AG04449 (cell line): ENCODE measurements around the gene CDK15.

ENCODE experiments used
- CTCF ChIA-PET: fragments of 350-600 bp; formaldehyde crosslinking; extraction: SDS; loops from one replicate; lab custom pipeline; 2021; ENCODE audit warnings: antibody characterized with exemption; lab: Yijun Ruan, JAX
- POLR2A ChIA-PET: fragments of 400-600, 350-600 bp; formaldehyde crosslinking; extraction: SDS; loops from one replicate; lab custom pipeline; 2020; ENCODE audit warnings: antibody characterized with exemption, inconsistent platforms; lab: Yijun Ruan, JAX
- DNase-seq: peaks from one replicate; pipeline ENCODE4 v3.0.0-alpha.2; 2010; ENCODE audit warnings: low read depth, low spot score
- H3K4me3 ChIP-seq: 2 replicates; pipeline ENCODE4 v1.5.1; 2011; ENCODE audit warnings: low read depth, mild to moderate bottlenecking, control low read depth, low read length
- TF ChIP-seq, protein P1 (sequence below): IDR thresholded peaks from one replicate; pipeline ENCODE4 v1.5.1; 2011; ENCODE audit warnings: mild to moderate bottlenecking, moderate library complexity, low read length, control low read depth, inconsistent platforms; ENCODE audit not compliant: insufficient read depth; ENCODE audit errors: missing control alignments

Gene CDK15

DNA sequence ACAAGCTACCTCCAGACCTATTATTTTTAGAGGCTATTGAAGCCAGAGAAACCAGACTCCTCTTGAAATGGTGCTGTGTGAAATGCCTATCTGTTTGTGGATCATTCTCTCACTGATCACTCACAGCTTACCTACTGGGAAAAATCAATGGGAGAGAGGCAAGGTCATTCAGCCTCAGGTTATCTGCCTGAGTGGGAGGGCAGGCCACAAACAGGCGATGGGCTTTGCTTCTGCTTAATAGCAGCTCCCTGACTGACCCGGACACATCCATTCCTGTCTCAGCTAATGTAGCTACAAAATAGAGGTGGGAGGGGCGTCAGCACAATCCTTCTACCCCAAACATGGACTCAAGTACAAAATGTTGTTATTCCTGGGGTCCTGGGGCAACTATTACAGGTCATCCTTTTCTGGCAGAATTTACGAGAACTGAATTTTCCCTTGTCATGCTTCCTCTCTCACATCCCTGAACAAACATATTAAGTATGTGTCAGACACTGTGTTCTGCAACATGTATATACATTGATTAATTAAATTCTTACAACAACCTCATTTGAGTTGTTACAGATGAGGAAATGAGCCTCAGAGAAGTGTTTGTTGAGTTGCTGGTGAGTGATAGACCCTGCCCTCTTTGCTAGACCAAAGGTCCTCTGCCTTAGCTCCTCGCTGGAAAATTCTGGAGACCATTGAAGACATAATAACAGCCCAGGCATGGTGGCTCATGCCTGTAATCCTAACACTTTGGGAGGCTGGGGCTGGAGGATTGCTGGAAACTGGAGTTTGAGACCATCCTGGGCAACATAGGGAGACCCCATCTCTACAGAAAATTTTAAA lies 60.5 kb downstream of the CDK15 start:
- TF ChIP-seq, protein P1, sequence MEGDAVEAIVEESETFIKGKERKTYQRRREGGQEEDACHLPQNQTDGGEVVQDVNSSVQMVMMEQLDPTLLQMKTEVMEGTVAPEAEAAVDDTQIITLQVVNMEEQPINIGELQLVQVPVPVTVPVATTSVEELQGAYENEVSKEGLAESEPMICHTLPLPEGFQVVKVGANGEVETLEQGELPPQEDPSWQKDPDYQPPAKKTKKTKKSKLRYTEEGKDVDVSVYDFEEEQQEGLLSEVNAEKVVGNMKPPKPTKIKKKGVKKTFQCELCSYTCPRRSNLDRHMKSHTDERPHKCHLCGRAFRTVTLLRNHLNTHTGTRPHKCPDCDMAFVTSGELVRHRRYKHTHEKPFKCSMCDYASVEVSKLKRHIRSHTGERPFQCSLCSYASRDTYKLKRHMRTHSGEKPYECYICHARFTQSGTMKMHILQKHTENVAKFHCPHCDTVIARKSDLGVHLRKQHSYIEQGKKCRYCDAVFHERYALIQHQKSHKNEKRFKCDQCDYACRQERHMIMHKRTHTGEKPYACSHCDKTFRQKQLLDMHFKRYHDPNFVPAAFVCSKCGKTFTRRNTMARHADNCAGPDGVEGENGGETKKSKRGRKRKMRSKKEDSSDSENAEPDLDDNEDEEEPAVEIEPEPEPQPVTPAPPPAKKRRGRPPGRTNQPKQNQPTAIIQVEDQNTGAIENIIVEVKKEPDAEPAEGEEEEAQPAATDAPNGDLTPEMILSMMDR = no peak
- POLR2A ChIA-PET = interaction anchor here (0.7 to 1.2 kb wide), 2 partner anchors 13 to 371 kb away, joined by 3 to 4 read pairs; partner anchors contain the start of gene SUMO1
- H3K4me3 ChIP-seq = no peak overlapping the region
- DNase-seq = no peak
- CTCF ChIA-PET = interaction anchor here (0.8 to 1.7 kb wide), 6 partner anchors 9 to 237 kb away, joined by 3 to 5 read pairs (median 3); no protein-coding TSS in a partner anchor

DNA sequence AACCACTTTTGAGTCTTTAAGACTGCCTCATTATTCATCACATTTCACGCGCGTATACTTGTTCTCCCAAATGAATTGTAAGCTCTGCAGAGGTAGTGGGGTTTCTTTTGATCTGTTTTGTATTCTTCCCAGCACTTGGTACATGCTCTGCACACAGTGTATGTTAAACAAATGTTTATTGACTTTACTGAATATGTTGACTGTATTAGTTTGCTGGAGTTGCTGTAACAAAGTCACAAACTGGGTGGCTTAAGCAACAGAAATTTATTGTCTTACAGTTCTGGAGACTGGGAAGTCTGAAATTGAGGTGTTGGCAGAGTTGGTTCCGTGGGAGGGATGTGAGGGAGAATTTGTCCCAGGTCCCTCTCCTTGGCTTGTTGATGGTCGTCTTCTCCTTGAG lies 65.1 kb downstream of the CDK15 start:
- no peak for DNase-seq
- TF ChIP-seq, protein P1 = no peak
- ChIA-PET CTCF (interaction anchor here (1.0 to 3.1 kb wide), 4 partner anchors 9 to 75 kb away, joined by 3 to 23 read pairs (median 5); no protein-coding TSS in a partner anchor), POLR2A (no interaction called here)
- no peak overlapping the region for H3K4me3 ChIP-seq

DNA sequence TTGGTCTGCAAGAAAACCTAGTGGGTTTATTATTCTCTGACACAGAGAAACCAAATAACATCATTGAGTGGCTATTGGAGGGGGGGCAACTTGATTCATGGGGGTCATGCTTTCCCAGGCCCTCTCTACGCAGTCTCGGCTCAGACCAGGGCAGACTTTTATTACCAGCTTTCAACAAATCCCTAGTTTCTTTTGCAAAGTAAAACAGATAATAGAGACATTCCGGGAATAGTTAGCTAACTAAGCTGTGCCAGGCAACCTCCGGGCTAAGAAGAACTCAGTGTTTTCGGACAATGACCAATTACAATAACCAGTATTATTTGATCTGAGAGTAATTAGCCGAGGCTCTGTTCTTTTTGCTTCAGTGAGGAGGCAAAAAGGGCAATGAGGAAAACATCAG lies 66.3 kb downstream of the CDK15 start:
- ChIA-PET POLR2A (interaction anchor here (0.8 kb wide), 1 partner anchor 19 kb away, joined by 3 read pairs; no protein-coding TSS in a partner anchor), CTCF (interaction anchor here (1.9 kb wide), 1 partner anchor 11 kb away, joined by 11 read pairs; no protein-coding TSS in a partner anchor)
- no peak overlapping the region for H3K4me3 ChIP-seq
- TF ChIP-seq, protein P1 = no peak
- DNase-seq = no peak

DNA sequence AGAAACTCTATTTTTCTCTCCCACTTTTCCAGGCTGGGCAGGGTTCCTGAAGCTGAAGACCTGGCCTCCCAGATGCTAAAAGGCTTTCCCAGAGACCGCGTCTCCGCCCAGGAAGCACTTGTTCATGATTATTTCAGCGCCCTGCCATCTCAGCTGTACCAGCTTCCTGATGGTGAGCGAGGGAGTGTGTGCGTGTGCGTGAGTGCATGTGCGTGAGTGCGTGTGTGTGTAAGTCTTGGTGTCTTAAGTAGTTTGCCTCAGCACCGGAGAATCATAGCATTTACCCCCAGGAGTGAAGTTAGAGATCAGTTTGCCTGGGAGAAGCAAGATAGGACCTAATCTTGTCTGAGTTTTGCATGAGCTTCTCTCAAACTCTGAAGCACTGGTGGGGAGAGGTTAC lies 73.7 kb downstream of the CDK15 start:
- POLR2A ChIA-PET = interaction anchor here (1.2 to 1.3 kb wide), 2 partner anchors 14 to 29 kb away, joined by 4 to 8 read pairs; no protein-coding TSS in a partner anchor

DNA sequence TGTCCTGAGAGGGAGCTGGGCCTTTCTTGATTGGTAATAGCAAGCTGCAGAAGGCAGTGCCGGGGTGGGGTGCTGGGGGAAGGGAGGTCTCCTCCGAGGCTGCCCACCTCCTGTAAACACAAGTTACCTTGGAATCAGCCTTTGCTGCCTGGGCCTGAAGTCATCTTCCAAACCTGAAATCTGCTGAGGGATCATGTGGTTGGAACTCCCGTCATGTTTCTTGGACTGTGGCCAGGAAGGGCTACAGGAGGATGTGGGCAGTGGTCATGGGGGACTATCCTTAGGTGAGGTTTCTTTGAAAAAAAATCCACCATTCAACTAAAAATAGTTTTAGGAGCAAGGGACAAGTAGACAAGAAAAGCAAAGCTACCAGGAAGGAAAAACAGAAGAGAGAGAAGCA lies 74.2 kb downstream of the CDK15 start:
- TF ChIP-seq, protein P1 = no peak
- no peak overlapping the region for H3K4me3 ChIP-seq
- POLR2A ChIA-PET = interaction anchor here (1.2 to 1.3 kb wide), 3 partner anchors 15 to 28 kb away, joined by 4 to 10 read pairs (median 8); no protein-coding TSS in a partner anchor
- CTCF ChIA-PET = interaction anchor here (0.9 to 2.2 kb wide), 5 partner anchors 10 to 25 kb away, joined by 3 to 7 read pairs (median 4); no protein-coding TSS in a partner anchor
- no peak for DNase-seq

More for the DNA sequence above, 73.7 kb downstream of the CDK15 start:
- TF ChIP-seq, protein P1 = no peak
- no peak for DNase-seq
- CTCF ChIA-PET = interaction anchor here (1.1 to 2.2 kb wide), 7 partner anchors 9 to 301 kb away, joined by 3 to 7 read pairs (median 4); no protein-coding TSS in a partner anchor
- H3K4me3 ChIP-seq = no peak overlapping the region
